PFSK-1 (cell line): Measurements from ENCODE around the gene IGSF8.

ENCODE experiments used
- FOXP2 ChIP-seq: optimal IDR thresholded peaks from 2 replicates; pipeline ENCODE3; 2011; ENCODE audit warnings: borderline replicate concordance, control low read depth, inconsistent platforms; ENCODE audit not compliant: insufficient read depth; ENCODE audit errors: extremely low read length, extremely low read depth
- POLR2AphosphoS5 ChIP-seq: IDR thresholded peaks from 2 replicates; pipeline ENCODE4 v1.6.1; 2012; ENCODE audit warnings: low read depth, mild to moderate bottlenecking, control low read depth, low read length, moderate library complexity
- REST ChIP-seq, 2 experiments: IDR thresholded peaks; 2 replicates each; pipeline versions ENCODE4 v1.6.1 to v1.8.0; 2011 to 2012; ENCODE audit warnings: low read depth in 2 of 2, low read length in 2 of 2, control low read depth in 1 of 2, inconsistent platforms in 1 of 2, mild to moderate bottlenecking in 1 of 2, moderate library complexity in 1 of 2; ENCODE audit not compliant: insufficient read depth in 1 of 2
- SIN3A ChIP-seq: IDR thresholded peaks from 2 replicates; pipeline ENCODE4 v1.6.1; 2012; ENCODE audit warnings: mild to moderate bottlenecking, low read length, moderate library complexity, borderline replicate concordance; ENCODE audit not compliant: insufficient read depth
- TAF1 ChIP-seq: IDR thresholded peaks from 2 replicates; pipeline ENCODE4 v1.6.1; 2012; ENCODE audit warnings: low read length, control low read depth, borderline replicate concordance; ENCODE audit not compliant: insufficient read depth

IGSF8 gene

GRCh38 chr1:160066829-160067745 lies 31.3 kb downstream of the IGSF8 start:
- TF ChIP-seq FOXP2 = no peak
- no peak for TF ChIP-seq POLR2AphosphoS5
- no peak for TF ChIP-seq REST (IDR thresholded peaks at IDR 0.05; ENCODE audit: insufficient read depth in 1 of 2, low read depth in 2 of 2, low read length in 2 of 2)
- no peak for TF ChIP-seq TAF1
- TF ChIP-seq SIN3A = no peak

- TF ChIP-seq TAF1 = no peak
Observed at GRCh38 chr1:160064746-160065145, 33.7 kb downstream of the IGSF8 start.

- TF ChIP-seq POLR2AphosphoS5 = no peak
- TF ChIP-seq FOXP2 = no peak
- TF ChIP-seq SIN3A = no peak
- no peak for TF ChIP-seq TAF1
- TF ChIP-seq REST (IDR thresholded peaks at IDR 0.05; ENCODE audit: insufficient read depth in 1 of 2, low read depth in 2 of 2, low read length in 2 of 2) = no peak
Observed at GRCh38 chr1:160064164-160064563, 34.3 kb downstream of the IGSF8 start.

- TF ChIP-seq SIN3A (no peak), POLR2AphosphoS5 (no peak), REST (IDR thresholded peaks at IDR 0.05; ENCODE audit: insufficient read depth in 1 of 2, low read depth in 2 of 2, low read length in 2 of 2) (no peak), TAF1 (no peak), FOXP2 (no peak)
Observed at GRCh38 chr1:160063176-160063575, 35.2 kb downstream of the IGSF8 start.

- TF ChIP-seq FOXP2 (no peak), REST (IDR thresholded peaks at IDR 0.05; ENCODE audit: insufficient read depth in 1 of 2, low read depth in 2 of 2, low read length in 2 of 2) (no peak)
Observed at GRCh38 chr1:160062230-160062532, 36.2 kb downstream of the IGSF8 start.
